Neural cell (in vitro differentiated cells): ENCODE results near the gene KIAA0513. TPM values are rescaled to one million over a fixed set of nuclear protein-coding genes. Genes with fewer than 3 reads are reported as not detected.
A peak's percentile ranks its signal among the peaks of the same experiment; 100 is the strongest.

Experiments
- H2AFZ ChIP-seq: fragments of 200-600, 300-800 bp; sonication (generic), shearing (Covaris generic); 2 replicates; pipeline ENCODE4 v1.6.0; 2014; ENCODE audit warnings: low read depth, mild to moderate bottlenecking, antibody characterized with exemption, low read length, moderate library complexity
- H3F3A ChIP-seq: fragments of 200-600 bp; shearing (Covaris generic); 2 replicates; pipeline ENCODE4 v1.6.1; 2016; ENCODE audit warnings: mild to moderate bottlenecking, moderate library complexity, mixed read lengths, antibody characterized with exemption, low read length; ENCODE audit not compliant: insufficient read depth, poor library complexity, severe bottlenecking
- H3K27ac ChIP-seq: fragments of 200-600, 300-800 bp; sonication (generic), shearing (Covaris generic); 2 replicates; pipeline ENCODE4 v1.5.1; 2014; ENCODE audit warnings: mild to moderate bottlenecking, low read length, moderate library complexity
- H3K27me3 ChIP-seq: fragments of 300-800, 200-600 bp; sonication (generic), shearing (Covaris generic); 2 replicates; pipeline ENCODE4 v1.6.0; 2014; ENCODE audit warnings: mild to moderate bottlenecking, low read depth, low read length, moderate library complexity; ENCODE audit not compliant: insufficient read depth
- H3K36me3 ChIP-seq: fragments of 300-800, 200-600 bp; sonication (generic), shearing (Covaris generic); 2 replicates; pipeline ENCODE4 v1.5.1; 2014; ENCODE audit warnings: mild to moderate bottlenecking, antibody characterized with exemption, low read length, moderate library complexity; ENCODE audit not compliant: insufficient read depth
- H3K4me2 ChIP-seq: fragments of 300-800, 200-600 bp; sonication (generic), shearing (Covaris generic); 2 replicates; pipeline ENCODE4 v1.6.0; 2014; ENCODE audit warnings: mild to moderate bottlenecking, low read length
- H3K4me3 ChIP-seq: fragments of 300-800, 200-600 bp; sonication (generic), shearing (Covaris generic); 2 replicates; pipeline ENCODE4 v1.5.1; 2014; ENCODE audit warnings: mild to moderate bottlenecking, low read length, moderate library complexity
- H3K79me2 ChIP-seq: fragments of 200-600 bp; shearing (Covaris generic); replicated peaks from 2 replicates; pipeline ENCODE4 v1.6.0; 2014; ENCODE audit warnings: mild to moderate bottlenecking, low read length, moderate library complexity; ENCODE audit not compliant: insufficient read depth
- H3K9ac ChIP-seq: fragments of 300-800, 200-600 bp; sonication (generic), shearing (Covaris generic); 2 replicates; pipeline ENCODE4 v1.6.1; 2016; ENCODE audit warnings: mild to moderate bottlenecking, low read length, mixed read lengths
- H3K9me2 ChIP-seq: fragments of 200-600 bp; shearing (Covaris generic); 2 replicates; pipeline ENCODE4 v1.6.1; 2016; ENCODE audit warnings: mild to moderate bottlenecking, low read length, mixed read lengths; ENCODE audit not compliant: insufficient read depth
- H3K9me3 ChIP-seq: fragments of 200-600, 300-800 bp; sonication (generic), shearing (Covaris generic); 2 replicates; pipeline ENCODE4 v1.6.1; 2016; ENCODE audit warnings: mild to moderate bottlenecking, mixed run types, low read length, moderate library complexity, mixed read lengths
- H4K20me1 ChIP-seq: fragments of 200-600 bp; shearing (Covaris generic); 2 replicates; pipeline ENCODE4 v1.6.1; 2016; ENCODE audit warnings: mild to moderate bottlenecking, mixed run types; ENCODE audit not compliant: insufficient read depth
- CTCF ChIP-seq: fragments of 450-650 bp; IDR thresholded peaks from 2 replicates; pipeline ENCODE4 v1.5.1; 2014; ENCODE audit warnings: antibody characterized with exemption, mild to moderate bottlenecking, moderate library complexity; ENCODE audit not compliant: poor library complexity, severe bottlenecking
- EP300 ChIP-seq: fragments of 450-650 bp; conservative IDR thresholded peaks from 2 replicates; pipeline ENCODE4 v1.6.1; 2014; ENCODE audit warnings: antibody characterized with exemption, mild to moderate bottlenecking, moderate library complexity; ENCODE audit not compliant: poor library complexity, severe bottlenecking
- EZH2 ChIP-seq: fragments of 200-600, 300-800 bp; shearing (Covaris generic), sonication (generic); IDR thresholded peaks from 2 replicates; pipeline ENCODE4 v1.6.1; 2014; ENCODE audit warnings: antibody characterized with exemption, low read length, borderline replicate concordance, mild to moderate bottlenecking; ENCODE audit not compliant: insufficient read depth, poor library complexity, severe bottlenecking
- MXI1 ChIP-seq: fragments of 450-650 bp; conservative IDR thresholded peaks from 2 replicates; pipeline ENCODE4 v1.6.1; 2014; ENCODE audit warnings: antibody characterized with exemption, mild to moderate bottlenecking; ENCODE audit not compliant: poor library complexity, severe bottlenecking
- POLR2AphosphoS5 ChIP-seq: IDR thresholded peaks from 2 replicates; pipeline ENCODE4 v1.6.1; 2012
- RAD21 ChIP-seq: fragments of 450-650 bp; conservative IDR thresholded peaks from 2 replicates; pipeline ENCODE4 v1.6.1; 2014; ENCODE audit warnings: antibody characterized with exemption, mild to moderate bottlenecking, moderate library complexity
- SMC3 ChIP-seq: fragments of 450-650 bp; conservative IDR thresholded peaks from 2 replicates; pipeline ENCODE4 v1.6.1; 2014; ENCODE audit warnings: antibody characterized with exemption, mild to moderate bottlenecking, moderate library complexity; ENCODE audit not compliant: poor library complexity
- TAF1 ChIP-seq: IDR thresholded peaks from 2 replicates; pipeline ENCODE4 v1.6.1; 2012; ENCODE audit warnings: low read depth
- polyA plus RNA-seq: library from polyadenylated mRNA; depleted of rRNA; stranded (reverse); fragments of >200 nt; gene quantifications from 2 replicates; pipeline ENCODE4 v1.2.3, GENCODE V29; 2014
- TF ChIP-seq, protein P1 (sequence below): IDR thresholded peaks from 2 replicates; pipeline ENCODE4 v1.6.1; 2012; ENCODE audit warnings: borderline replicate concordance

Gene KIAA0513
- polyA plus RNA-seq, 1 donor from 2014 or later = 18.9 TPM

- Histone ChIP-seq H3K4me2 (no peak overlapping the region), H3K36me3 (no peaks in the 10 kb centered on the region), H3K27me3 (no peaks in the 10 kb centered on the region), H3K9me2 (no peaks in the 10 kb centered on the region), H3K9me3 (no peaks in the 10 kb centered on the region), H3K27ac (no peak overlapping the region), H4K20me1 (no peaks in the 10 kb centered on the region), H3K79me2 (peaks cover 42% of the 10 kb centered on the region), H3K9ac (no peak overlapping the region), H3K4me3 (no peak overlapping the region), H2AFZ (no peak overlapping the region), H3F3A (no peaks in the 10 kb centered on the region)
- TF ChIP-seq CTCF = no peak
- no peak for TF ChIP-seq TAF1
- TF ChIP-seq, protein P1, sequence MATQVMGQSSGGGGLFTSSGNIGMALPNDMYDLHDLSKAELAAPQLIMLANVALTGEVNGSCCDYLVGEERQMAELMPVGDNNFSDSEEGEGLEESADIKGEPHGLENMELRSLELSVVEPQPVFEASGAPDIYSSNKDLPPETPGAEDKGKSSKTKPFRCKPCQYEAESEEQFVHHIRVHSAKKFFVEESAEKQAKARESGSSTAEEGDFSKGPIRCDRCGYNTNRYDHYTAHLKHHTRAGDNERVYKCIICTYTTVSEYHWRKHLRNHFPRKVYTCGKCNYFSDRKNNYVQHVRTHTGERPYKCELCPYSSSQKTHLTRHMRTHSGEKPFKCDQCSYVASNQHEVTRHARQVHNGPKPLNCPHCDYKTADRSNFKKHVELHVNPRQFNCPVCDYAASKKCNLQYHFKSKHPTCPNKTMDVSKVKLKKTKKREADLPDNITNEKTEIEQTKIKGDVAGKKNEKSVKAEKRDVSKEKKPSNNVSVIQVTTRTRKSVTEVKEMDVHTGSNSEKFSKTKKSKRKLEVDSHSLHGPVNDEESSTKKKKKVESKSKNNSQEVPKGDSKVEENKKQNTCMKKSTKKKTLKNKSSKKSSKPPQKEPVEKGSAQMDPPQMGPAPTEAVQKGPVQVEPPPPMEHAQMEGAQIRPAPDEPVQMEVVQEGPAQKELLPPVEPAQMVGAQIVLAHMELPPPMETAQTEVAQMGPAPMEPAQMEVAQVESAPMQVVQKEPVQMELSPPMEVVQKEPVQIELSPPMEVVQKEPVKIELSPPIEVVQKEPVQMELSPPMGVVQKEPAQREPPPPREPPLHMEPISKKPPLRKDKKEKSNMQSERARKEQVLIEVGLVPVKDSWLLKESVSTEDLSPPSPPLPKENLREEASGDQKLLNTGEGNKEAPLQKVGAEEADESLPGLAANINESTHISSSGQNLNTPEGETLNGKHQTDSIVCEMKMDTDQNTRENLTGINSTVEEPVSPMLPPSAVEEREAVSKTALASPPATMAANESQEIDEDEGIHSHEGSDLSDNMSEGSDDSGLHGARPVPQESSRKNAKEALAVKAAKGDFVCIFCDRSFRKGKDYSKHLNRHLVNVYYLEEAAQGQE = no peak
- TF ChIP-seq EP300 = no peak
Observed at GRCh38 chr16:85008271-85008670, 19.3 kb upstream of the KIAA0513 start.

- Histone ChIP-seq H3K79me2 (peaks cover 32% of the 10 kb centered on the region), H3K4me3 (peak overlapping the region; percentile 94), H4K20me1 (no peaks in the 10 kb centered on the region), H2AFZ (peak overlapping the region; percentile 63), H3K9me3 (no peaks in the 10 kb centered on the region), H3K9ac (peak overlapping the region; percentile 97), H3K36me3 (no peaks in the 10 kb centered on the region), H3K4me2 (peak overlapping the region; percentile 97), H3F3A (no peaks in the 10 kb centered on the region), H3K27ac (peak overlapping the region; percentile 99), H3K27me3 (no peaks in the 10 kb centered on the region), H3K9me2 (no peaks in the 10 kb centered on the region)
- TF ChIP-seq, protein P1 = no peak
- no peak for TF ChIP-seq CTCF
- no peak for TF ChIP-seq TAF1
- no peak for TF ChIP-seq SMC3
- TF ChIP-seq EP300 = no peak
- no peak for TF ChIP-seq EZH2
- TF ChIP-seq MXI1 = no peak
- no peak for TF ChIP-seq RAD21
- TF ChIP-seq POLR2AphosphoS5 = no peak
Observed at GRCh38 chr16:85010446-85010930, 17.1 kb upstream of the KIAA0513 start.
